ENCODE results near the gene ST7. TPM values are rescaled to one million over a fixed set of nuclear protein-coding genes. Genes with fewer than 3 reads are reported as not detected.

The ST7 gene
- total and polyA plus RNA-seq, 2 donors (not counting 1 experiment from before 2014, with no cell fraction given), result 2.3 to 4.6 TPM

DNA sequence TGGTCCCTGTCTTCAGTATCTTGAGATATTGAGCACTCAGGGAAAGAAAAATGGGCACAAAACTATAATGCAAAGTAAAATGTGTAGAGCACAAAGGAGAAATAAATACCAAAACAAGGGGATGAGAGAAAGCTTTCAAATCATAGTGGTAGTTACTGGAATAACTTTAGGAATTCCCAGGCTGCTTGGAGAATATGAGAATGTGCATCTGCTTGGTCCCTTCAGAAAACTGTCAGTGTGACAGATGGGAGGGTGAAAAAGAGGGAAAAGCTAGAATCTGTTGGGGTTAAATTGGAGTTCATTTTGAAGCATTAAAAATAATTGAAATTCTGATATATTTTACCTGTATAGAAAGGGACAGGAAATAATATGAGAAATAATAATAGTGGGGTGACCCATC lies 15.3 kb downstream of the ST7 start:
- ChIA-PET POLR2A (no interaction called here), CTCF (no interaction called here)
- ATAC-seq (ENCODE audit: low read depth) (no peak), DNase-seq (no peak)
- Mint-ChIP-seq H3K27me3 (no peaks in the 10 kb centered on the region), H3K4me1 (no peaks in the 10 kb centered on the region), H3K4me3 (no peak overlapping the region), H3K9me3 (ENCODE audit: insufficient read depth) (no peaks in the 10 kb centered on the region), H3K27ac (no peak overlapping the region)
- Histone ChIP-seq H3K4me2 (replicated peaks; ENCODE audit: low read depth, low read length, poor library complexity, severe bottlenecking) (no peak overlapping the region), H3K4me1 (ENCODE audit: control insufficient read depth in 2 of 2, insufficient read depth in 2 of 2, low read length in 2 of 2) (no peaks in the 10 kb centered on the region), H3K9ac (ENCODE audit: low read length) (no peak overlapping the region), H2AFZ (ENCODE audit: insufficient read depth, low read depth, low read length, poor library complexity, severe bottlenecking) (no peak overlapping the region), H4K20me1 (ENCODE audit: control insufficient read depth, insufficient read depth, low read length, poor library complexity, severe bottlenecking) (no peaks in the 10 kb centered on the region), H3K79me2 (ENCODE audit: control insufficient read depth, insufficient read depth, low read length) (no peaks in the 10 kb centered on the region), H3K36me3 (replicated peaks in 1 of 2; ENCODE audit: control extremely low read depth in 1 of 2, control insufficient read depth in 1 of 2, extremely low read depth in 1 of 2, insufficient read depth in 2 of 2, low read length in 1 of 2) (no peaks in the 10 kb centered on the region), H3K27me3 (replicated peaks in 1 of 4; ENCODE audit: control extremely low read depth in 1 of 4, control insufficient read depth in 3 of 4, insufficient read depth in 4 of 4, low read length in 3 of 4) (no peaks in the 10 kb centered on the region), H3K9me3 (ENCODE audit: control extremely low read depth in 1 of 3, control insufficient read depth in 2 of 3, insufficient read depth in 1 of 3, low read length in 2 of 3) (no peaks in the 10 kb centered on the region), H3K27ac (ENCODE audit: low read length in 2 of 2) (no peak overlapping the region), H3K4me3 (ENCODE audit: control extremely low read depth in 1 of 5, extremely low read depth in 1 of 5, insufficient read depth in 1 of 5, low read depth in 2 of 5, low read length in 4 of 5) (no peak overlapping the region)
- TF ChIP-seq, protein P1, sequence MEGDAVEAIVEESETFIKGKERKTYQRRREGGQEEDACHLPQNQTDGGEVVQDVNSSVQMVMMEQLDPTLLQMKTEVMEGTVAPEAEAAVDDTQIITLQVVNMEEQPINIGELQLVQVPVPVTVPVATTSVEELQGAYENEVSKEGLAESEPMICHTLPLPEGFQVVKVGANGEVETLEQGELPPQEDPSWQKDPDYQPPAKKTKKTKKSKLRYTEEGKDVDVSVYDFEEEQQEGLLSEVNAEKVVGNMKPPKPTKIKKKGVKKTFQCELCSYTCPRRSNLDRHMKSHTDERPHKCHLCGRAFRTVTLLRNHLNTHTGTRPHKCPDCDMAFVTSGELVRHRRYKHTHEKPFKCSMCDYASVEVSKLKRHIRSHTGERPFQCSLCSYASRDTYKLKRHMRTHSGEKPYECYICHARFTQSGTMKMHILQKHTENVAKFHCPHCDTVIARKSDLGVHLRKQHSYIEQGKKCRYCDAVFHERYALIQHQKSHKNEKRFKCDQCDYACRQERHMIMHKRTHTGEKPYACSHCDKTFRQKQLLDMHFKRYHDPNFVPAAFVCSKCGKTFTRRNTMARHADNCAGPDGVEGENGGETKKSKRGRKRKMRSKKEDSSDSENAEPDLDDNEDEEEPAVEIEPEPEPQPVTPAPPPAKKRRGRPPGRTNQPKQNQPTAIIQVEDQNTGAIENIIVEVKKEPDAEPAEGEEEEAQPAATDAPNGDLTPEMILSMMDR (IDR thresholded peaks at IDR 0.05), result no peak
- TF ChIP-seq EZH2 (IDR thresholded peaks at IDR 0.05; ENCODE audit: borderline replicate concordance, insufficient read depth, low read depth, low read length, poor library complexity, severe bottlenecking), result no peak
- intact Hi-C loops (cut with micrococcal nuclease), result no loop called here

DNA sequence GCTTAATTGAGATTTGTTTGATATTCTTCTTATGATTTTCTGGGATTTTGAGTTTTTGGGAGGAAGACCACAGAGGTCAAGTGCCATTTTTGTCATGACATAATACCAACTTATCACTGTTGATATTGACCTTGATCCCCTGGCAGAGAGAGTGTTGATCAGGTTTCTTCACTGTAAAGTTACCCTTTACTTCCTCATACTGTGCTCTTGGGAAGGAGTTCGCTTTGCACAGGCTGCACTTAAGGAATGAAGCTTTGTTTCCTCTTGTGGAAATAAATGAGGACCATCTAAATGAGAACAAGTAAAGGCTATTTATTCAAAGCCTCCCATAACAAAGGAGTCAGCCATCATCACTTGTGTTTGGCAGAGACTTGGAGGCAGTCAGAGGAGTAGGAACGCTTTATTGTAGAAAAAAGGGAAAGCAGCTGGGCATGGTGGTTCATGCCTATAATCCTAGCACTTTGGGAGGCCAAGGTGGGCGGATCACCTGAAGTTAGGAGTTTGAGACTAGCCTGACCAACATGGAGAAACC lies 16.1 kb downstream of the ST7 start:
- no peaks in the 10 kb centered on the region for H3K4me1 ChIP-seq (ENCODE audit: control insufficient read depth in 2 of 2, insufficient read depth in 2 of 2, low read length in 2 of 2)
- Mint-ChIP-seq H3K4me1 (no peaks in the 10 kb centered on the region), H3K4me3 (no peak overlapping the region), H3K27me3 (no peaks in the 10 kb centered on the region), H3K27ac (no peak overlapping the region), H3K9me3 (ENCODE audit: insufficient read depth) (no peaks in the 10 kb centered on the region)
- H3K4me3 ChIP-seq (ENCODE audit: control extremely low read depth in 1 of 5, extremely low read depth in 1 of 5, insufficient read depth in 1 of 5, low read depth in 2 of 5, low read length in 4 of 5), result no peak overlapping the region
- no peak overlapping the region for H3K9ac ChIP-seq (ENCODE audit: low read length)
- ATAC-seq (ENCODE audit: low read depth), result no peak
- no peak overlapping the region for H3K27ac ChIP-seq (ENCODE audit: low read length in 2 of 2)
- no peaks in the 10 kb centered on the region for H3K27me3 ChIP-seq (replicated peaks in 1 of 4; ENCODE audit: control extremely low read depth in 1 of 4, control insufficient read depth in 3 of 4, insufficient read depth in 4 of 4, low read length in 3 of 4)
- H3K79me2 ChIP-seq (ENCODE audit: control insufficient read depth, insufficient read depth, low read length), result no peaks in the 10 kb centered on the region
- POLR2A ChIA-PET, result no interaction called here
- CTCF ChIA-PET, result interaction anchor here (2.1 kb wide), 1 partner anchor 158 kb away, joined by 6 read pairs; no protein-coding TSS in a partner anchor
- 100% methylated on average over 2 of the region's 3 CpGs for WGBS (ENCODE audit: insufficient coverage)
- no peaks in the 10 kb centered on the region for H4K20me1 ChIP-seq (ENCODE audit: control insufficient read depth, insufficient read depth, low read length, poor library complexity, severe bottlenecking)
- intact Hi-C loops (cut with micrococcal nuclease), result no loop called here
- no peaks in the 10 kb centered on the region for H3K36me3 ChIP-seq (replicated peaks in 1 of 2; ENCODE audit: control extremely low read depth in 1 of 2, control insufficient read depth in 1 of 2, extremely low read depth in 1 of 2, insufficient read depth in 2 of 2, low read length in 1 of 2)
- DNase-seq, result no peak
- H3K4me2 ChIP-seq (replicated peaks; ENCODE audit: low read depth, low read length, poor library complexity, severe bottlenecking), result no peak overlapping the region
- no peak for TF ChIP-seq EZH2 (IDR thresholded peaks at IDR 0.05; ENCODE audit: borderline replicate concordance, insufficient read depth, low read depth, low read length, poor library complexity, severe bottlenecking)
- TF ChIP-seq, protein P1 (IDR thresholded peaks at IDR 0.05), result no peak
- no peaks in the 10 kb centered on the region for H3K9me3 ChIP-seq (ENCODE audit: control extremely low read depth in 1 of 3, control insufficient read depth in 2 of 3, insufficient read depth in 1 of 3, low read length in 2 of 3)
- no peak overlapping the region for H2AFZ ChIP-seq (ENCODE audit: insufficient read depth, low read depth, low read length, poor library complexity, severe bottlenecking)
